ENCODE results near the gene DNM1. TPM values are rescaled to one million over a fixed set of nuclear protein-coding genes. Genes with fewer than 3 reads are reported as not detected.

The DNM1 gene
- total and polyA plus RNA-seq, 2 experiments from 2014 or later: 14.4 to 37.2 TPM

GRCh38 chr9:128178806-128179431 is 24.3 kb upstream of the DNM1 start:
- WGBS (ENCODE audit: low lambda C conversion rate, missing lambda C conversion rate): 98% methylated on average over 11 of the region's 11 CpGs
- Histone ChIP-seq H3K27me3 (no peaks in the 10 kb centered on the region), H4K20me1 (ENCODE audit: insufficient read depth, poor library complexity, severe bottlenecking) (no peaks in the 10 kb centered on the region), H3K9me3 (ENCODE audit: low read depth) (no peaks in the 10 kb centered on the region), H3K4me1 (ENCODE audit: insufficient read depth) (no peaks in the 10 kb centered on the region), H3K36me3 (replicated peaks; ENCODE audit: insufficient read depth, low read depth) (no peaks in the 10 kb centered on the region), H3K4me3 (no peak overlapping the region), H2AFZ (no peak overlapping the region), H3K79me2 (no peaks in the 10 kb centered on the region), H3K27ac (no peak overlapping the region), H3K9me2 (replicated peaks; ENCODE audit: insufficient read depth) (no peaks in the 10 kb centered on the region), H3K4me2 (no peak overlapping the region)
- DNase-seq (ENCODE audit: low spot score): no peak
- TF ChIP-seq EZH2phosphoT487 (IDR thresholded peaks at IDR 0.05; ENCODE audit: low read depth, severe bottlenecking, unreplicated experiment) (no peak), CTCF (IDR thresholded peaks at IDR 0.05; ENCODE audit: poor library complexity) (no peak), EZH2 (IDR thresholded peaks at IDR 0.05; ENCODE audit: borderline replicate concordance) (no peak)

GRCh38 chr9:128180001-128180400 is 23.2 kb upstream of the DNM1 start:
- no peak for TF ChIP-seq EZH2 (IDR thresholded peaks at IDR 0.05; ENCODE audit: borderline replicate concordance)
- no peak for TF ChIP-seq EZH2phosphoT487 (IDR thresholded peaks at IDR 0.05; ENCODE audit: low read depth, severe bottlenecking, unreplicated experiment)
- TF ChIP-seq CTCF (IDR thresholded peaks at IDR 0.05; ENCODE audit: poor library complexity): no peak
- H3K27me3 ChIP-seq: no peaks in the 10 kb centered on the region
- H2AFZ ChIP-seq: no peak overlapping the region
- no peak overlapping the region for H3K4me3 ChIP-seq
- no peaks in the 10 kb centered on the region for H3K9me3 ChIP-seq (ENCODE audit: low read depth)
- H3K4me1 ChIP-seq (ENCODE audit: insufficient read depth): no peaks in the 10 kb centered on the region
- no peaks in the 10 kb centered on the region for H4K20me1 ChIP-seq (ENCODE audit: insufficient read depth, poor library complexity, severe bottlenecking)
- 94% methylated on average over 8 of the region's 8 CpGs for WGBS (ENCODE audit: low lambda C conversion rate, missing lambda C conversion rate)
- no peak for DNase-seq (ENCODE audit: low spot score)
- no peaks in the 10 kb centered on the region for H3K79me2 ChIP-seq
- no peaks in the 10 kb centered on the region for H3K36me3 ChIP-seq (replicated peaks; ENCODE audit: insufficient read depth, low read depth)
- no peak overlapping the region for H3K27ac ChIP-seq
- H3K9me2 ChIP-seq (replicated peaks; ENCODE audit: insufficient read depth): no peaks in the 10 kb centered on the region
- H3K4me2 ChIP-seq: no peak overlapping the region

GRCh38 chr9:128180447-128180846 is 22.7 kb upstream of the DNM1 start:
- Histone ChIP-seq H3K27ac (no peak overlapping the region), H3K36me3 (replicated peaks; ENCODE audit: insufficient read depth, low read depth) (no peaks in the 10 kb centered on the region)
- no peak for DNase-seq (ENCODE audit: low spot score)

More at GRCh38 chr9:128180447-128180846, 22.7 kb upstream of the DNM1 start:
- H3K9me3 ChIP-seq (ENCODE audit: low read depth): no peaks in the 10 kb centered on the region
- no peaks in the 10 kb centered on the region for H3K4me1 ChIP-seq (ENCODE audit: insufficient read depth)
- no peak overlapping the region for H2AFZ ChIP-seq
- no peaks in the 10 kb centered on the region for H3K79me2 ChIP-seq
- no peaks in the 10 kb centered on the region for H3K27me3 ChIP-seq
- no peaks in the 10 kb centered on the region for H3K9me2 ChIP-seq (replicated peaks; ENCODE audit: insufficient read depth)
- TF ChIP-seq EZH2phosphoT487 (IDR thresholded peaks at IDR 0.05; ENCODE audit: low read depth, severe bottlenecking, unreplicated experiment) (no peak), EZH2 (IDR thresholded peaks at IDR 0.05; ENCODE audit: borderline replicate concordance) (no peak), CTCF (IDR thresholded peaks at IDR 0.05; ENCODE audit: poor library complexity) (no peak)
- no peaks in the 10 kb centered on the region for H4K20me1 ChIP-seq (ENCODE audit: insufficient read depth, poor library complexity, severe bottlenecking)
- WGBS (ENCODE audit: low lambda C conversion rate, missing lambda C conversion rate): 97% methylated on average over 6 of the region's 8 CpGs
- no peak overlapping the region for H3K4me3 ChIP-seq
- no peak overlapping the region for H3K4me2 ChIP-seq
